ENCODE results near the gene NRAP. TPM values are rescaled to one million over a fixed set of nuclear protein-coding genes. Genes with fewer than 3 reads are reported as not detected.

The NRAP gene
- total and polyA plus RNA-seq, 10 of the 15 experiments (the other 5 are each of a cell fraction or from before 2014, with no cell fraction given): not detected

DNA sequence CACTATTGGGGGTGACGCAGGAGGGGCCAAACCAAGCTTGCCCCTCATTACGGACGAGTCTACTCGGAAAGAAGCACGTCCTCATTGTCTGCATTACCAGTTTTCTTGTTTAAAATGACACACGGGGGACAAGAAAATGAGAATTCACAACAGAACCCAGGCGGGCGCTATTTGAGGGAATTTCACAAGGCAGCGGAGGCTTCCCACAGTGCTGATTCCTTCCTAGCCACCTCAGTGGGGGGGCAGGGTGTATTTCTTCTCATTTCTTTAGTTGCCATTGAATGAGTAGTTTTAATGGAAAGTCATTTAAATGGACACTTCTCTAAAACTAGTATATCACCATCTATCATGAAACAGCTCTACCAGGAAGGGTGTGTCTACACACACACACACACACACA is 42.9 kb downstream of the NRAP start (continued):
- no peak for TF ChIP-seq MYC (IDR thresholded peaks at IDR 0.05; ENCODE audit: insufficient read depth, insufficient read length, insufficient replicate concordance, low read length, severe bottlenecking)

GRCh38 chr10:113620511-113620910 is 43.3 kb downstream of the NRAP start:
- ATAC-seq: no peak
- SMC1A ChIA-PET (ENCODE audit: uncharacterized antibody, unreplicated experiment): no interaction called here

More at GRCh38 chr10:113620511-113620910, 43.3 kb downstream of the NRAP start:
- no peak overlapping the region for H3K9ac ChIP-seq (ENCODE audit: control insufficient read depth, insufficient read depth, low read length)
- FAIRE-seq: no peak
- H3K36me3 ChIP-seq (ENCODE audit: control insufficient read depth in 2 of 2, insufficient read depth in 2 of 2, low read length in 1 of 2): no peaks in the 10 kb centered on the region
- H3K4me2 ChIP-seq (ENCODE audit: control insufficient read depth, insufficient read depth): no peak overlapping the region
- no peaks in the 10 kb centered on the region for H3K79me2 ChIP-seq (ENCODE audit: control insufficient read depth, insufficient read depth, low read length)
- ChIA-PET RAD21 (ENCODE audit: unreplicated experiment) (interaction anchor here (0.7 kb wide), 1 partner anchor 545 kb away, joined by 3 read pairs; no protein-coding TSS in a partner anchor), CTCF (no interaction called here), POLR2A (no interaction called here)
- H3K4me3 ChIP-seq: no peak overlapping the region
- no peak overlapping the region for H2AFZ ChIP-seq (ENCODE audit: control insufficient read depth, low read depth, low read length)
- H4K20me1 ChIP-seq (ENCODE audit: control insufficient read depth, insufficient read depth): no peaks in the 10 kb centered on the region
- no peaks in the 10 kb centered on the region for H3K4me1 ChIP-seq (ENCODE audit: control insufficient read depth, insufficient read depth, low read length)
- no peak for DNase-seq (ENCODE audit: low read depth, low spot score)
- H3K27me3 ChIP-seq (replicated peaks in 1 of 2; ENCODE audit: control insufficient read depth in 2 of 2, insufficient read depth in 2 of 2, low read length in 1 of 2): peaks cover 2 to 5% of the 10 kb centered on the region in 2 experiments
- TF ChIP-seq YY1 (IDR thresholded peaks at IDR 0.05; ENCODE audit: low read depth, low read length): no peak
- TF ChIP-seq MEF2A (IDR thresholded peaks at IDR 0.05; ENCODE audit: insufficient read depth, low read depth, low read length): no peak
- TF ChIP-seq SUZ12 (IDR thresholded peaks at IDR 0.05; ENCODE audit: unreplicated experiment): no peak
- no peak for TF ChIP-seq ZBTB40 (IDR thresholded peaks at IDR 0.05; ENCODE audit: borderline replicate concordance)
- TF ChIP-seq MTA3 (IDR thresholded peaks at IDR 0.05; ENCODE audit: borderline replicate concordance, low read length): no peak
- intact Hi-C loops (cut with micrococcal nuclease; ENCODE audit: unreplicated experiment) (no loop called here), in situ Hi-C loops (cut with MboI) (no loop called here)
- no peak overlapping the region for H3K27ac ChIP-seq (ENCODE audit: control insufficient read depth, insufficient read depth)
- BruUV-seq (replicated peaks): no TSS peak
- H3K9me3 ChIP-seq (replicated peaks; ENCODE audit: control insufficient read depth, insufficient read depth, low read length): no peaks in the 10 kb centered on the region
- WGBS (ENCODE audit: insufficient coverage, insufficient replicate concordance, low lambda C conversion rate, missing lambda C conversion rate): 39% methylated on average over 8 of the region's 8 CpGs

Data from GM12878 (cell line).